ENCODE measurements around the gene DPEP2NB.
"Not testable (repeated sequence)": the region's sequence is repeated elsewhere in the genome, so short reads cannot be mapped to it uniquely, and the experiment has no call there.

- TF ChIP-seq CTCF (conservative IDR thresholded peaks at IDR 0.05 in 1 of 2, IDR thresholded peaks at IDR 0.05 in 1 of 2; ENCODE audit: low read depth in 1 of 2, low read length in 2 of 2); EZH2 (IDR thresholded peaks at IDR 0.05; ENCODE audit: low read length, missing control alignments): not testable (repeated sequence)
Measured at GRCh38 chr16:68030108-68030507, 14.4 kb upstream of the DPEP2NB start.
